Right lobe of liver (tissue), 4 donors: ENCODE measurements around the gene RBM38.

Experiments used
- POLR2A ChIP-seq: fragments of 450-650 bp; IDR thresholded peaks from one replicate; pipeline ENCODE4 v1.6.1; 2017; ENCODE audit warnings: antibody characterized with exemption, mild to moderate bottlenecking
- TF ChIP-seq, protein P1 (sequence below), 4 donors: fragments of 200-600 bp in 3 of 4; fragments of 450-650 bp in 1 of 4; IDR thresholded peaks; one replicate each; pipeline versions ENCODE4 v1.5.1 to v1.8.0; 2016 to 2022; ENCODE audit warnings: antibody characterized with exemption in 4 of 4, mild to moderate bottlenecking in 2 of 4
- donor health status: DM: no; HTN: no; CAD: no.
- donor health status: DM: no; HTN: no; CAD: no.
- donor health status: DM: no; HTN: yes; CAD: no.

GRCh38 chr20:57409316-57409671, 18.1 kb downstream of the RBM38 start:
- TF ChIP-seq, protein P1, sequence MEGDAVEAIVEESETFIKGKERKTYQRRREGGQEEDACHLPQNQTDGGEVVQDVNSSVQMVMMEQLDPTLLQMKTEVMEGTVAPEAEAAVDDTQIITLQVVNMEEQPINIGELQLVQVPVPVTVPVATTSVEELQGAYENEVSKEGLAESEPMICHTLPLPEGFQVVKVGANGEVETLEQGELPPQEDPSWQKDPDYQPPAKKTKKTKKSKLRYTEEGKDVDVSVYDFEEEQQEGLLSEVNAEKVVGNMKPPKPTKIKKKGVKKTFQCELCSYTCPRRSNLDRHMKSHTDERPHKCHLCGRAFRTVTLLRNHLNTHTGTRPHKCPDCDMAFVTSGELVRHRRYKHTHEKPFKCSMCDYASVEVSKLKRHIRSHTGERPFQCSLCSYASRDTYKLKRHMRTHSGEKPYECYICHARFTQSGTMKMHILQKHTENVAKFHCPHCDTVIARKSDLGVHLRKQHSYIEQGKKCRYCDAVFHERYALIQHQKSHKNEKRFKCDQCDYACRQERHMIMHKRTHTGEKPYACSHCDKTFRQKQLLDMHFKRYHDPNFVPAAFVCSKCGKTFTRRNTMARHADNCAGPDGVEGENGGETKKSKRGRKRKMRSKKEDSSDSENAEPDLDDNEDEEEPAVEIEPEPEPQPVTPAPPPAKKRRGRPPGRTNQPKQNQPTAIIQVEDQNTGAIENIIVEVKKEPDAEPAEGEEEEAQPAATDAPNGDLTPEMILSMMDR (IDR thresholded peaks at IDR 0.05), result no peak
- no peak for TF ChIP-seq POLR2A
